PFSK-1 (cell line): ENCODE results near the gene TMEM202.

Experiments
- FOXP2 ChIP-seq: optimal IDR thresholded peaks from 2 replicates; pipeline ENCODE3; 2011; ENCODE audit warnings: borderline replicate concordance, control low read depth, inconsistent platforms; ENCODE audit not compliant: insufficient read depth; ENCODE audit errors: extremely low read length, extremely low read depth
- POLR2AphosphoS5 ChIP-seq: IDR thresholded peaks from 2 replicates; pipeline ENCODE4 v1.6.1; 2012; ENCODE audit warnings: low read depth, mild to moderate bottlenecking, control low read depth, low read length, moderate library complexity
- TAF1 ChIP-seq: IDR thresholded peaks from 2 replicates; pipeline ENCODE4 v1.6.1; 2012; ENCODE audit warnings: low read length, control low read depth, borderline replicate concordance; ENCODE audit not compliant: insufficient read depth

- TF ChIP-seq FOXP2 (no peak), POLR2AphosphoS5 (no peak), TAF1 (no peak)
Measured at GRCh38 chr15:72421484-72421883, 23.4 kb downstream of the TMEM202 start.
